Activated T-helper 17 cell treated with anti-CD3 and anti-CD28 coated beads, Interleukin-2, amount 50 U/mL, for 72 hours (primary cell): Measurements from ENCODE around the gene DOK6. TPM values are rescaled to one million over a fixed set of nuclear protein-coding genes. Genes with fewer than 3 reads are reported as not detected.
"Not testable (repeated sequence)": the region's sequence is repeated elsewhere in the genome, so short reads cannot be mapped to it uniquely, and the experiment has no call there.

Source experiments
- ATAC-seq: fragments of 150-1000 bp; cut with Tn5 transposase; replicated peaks from 2 replicates; pipeline ENCODE4 v1.10.0; 2021; ENCODE audit warnings: mild to moderate bottlenecking, moderate library complexity
- H3K27ac Mint-ChIP-seq: one replicate; pipeline ENCODE4 v1.8.0; 2022; ENCODE audit warnings: mixed read lengths
- H3K27me3 Mint-ChIP-seq: one replicate; pipeline ENCODE4 v1.8.0; 2022; ENCODE audit warnings: mixed read lengths
- H3K36me3 Mint-ChIP-seq: one replicate; pipeline ENCODE4 v1.8.0; 2022; ENCODE audit warnings: low read depth, mild to moderate bottlenecking, mixed read lengths
- H3K4me1 Mint-ChIP-seq: one replicate; pipeline ENCODE4 v1.8.0; 2022; ENCODE audit warnings: mixed read lengths
- H3K4me3 Mint-ChIP-seq: one replicate; pipeline ENCODE4 v1.8.0; 2022; ENCODE audit warnings: mild to moderate bottlenecking, mixed read lengths
- H3K9me3 Mint-ChIP-seq: one replicate; pipeline ENCODE4 v1.8.0; 2022; ENCODE audit warnings: mixed read lengths
- total RNA-seq, 2 donors: library from RNA; stranded (reverse); gene quantifications; one replicate each; pipeline ENCODE4 v1.2.3, GENCODE V29; 2022

DOK6 gene
- total RNA-seq, 2 donors from 2014 or later: not detected

DNA sequence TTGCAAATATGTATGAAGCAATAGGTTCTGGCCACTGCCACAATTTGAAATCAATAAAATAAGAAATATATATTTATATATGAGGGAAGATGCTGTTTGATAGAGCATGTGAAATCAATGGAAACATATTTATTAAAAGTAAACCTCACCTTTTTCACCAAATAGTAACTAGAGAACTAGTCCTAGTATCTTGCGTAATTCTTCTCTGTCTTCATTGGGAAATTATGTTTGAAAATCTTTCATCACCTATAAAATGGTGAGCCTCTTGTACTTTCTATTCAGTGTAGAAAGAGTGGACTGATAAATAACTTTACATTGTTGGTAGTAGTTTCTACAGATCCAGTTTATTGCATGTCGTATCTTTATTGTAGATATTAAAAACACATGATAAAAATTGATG is 444.0 kb downstream of the DOK6 start:
- Mint-ChIP-seq H3K4me3 (no peak overlapping the region), H3K4me1 (no peaks in the 10 kb centered on the region), H3K9me3 (no peaks in the 10 kb centered on the region), H3K36me3 (no peaks in the 10 kb centered on the region), H3K27me3 (no peaks in the 10 kb centered on the region), H3K27ac (no peak overlapping the region)
- ATAC-seq: no peak

GRCh38 chr18:69845593-69846506 is 445.2 kb downstream of the DOK6 start:
- H3K9me3 Mint-ChIP-seq: no peaks in the 10 kb centered on the region
- H3K4me1 Mint-ChIP-seq: no peaks in the 10 kb centered on the region
- H3K4me3 Mint-ChIP-seq: no peak overlapping the region
- H3K36me3 Mint-ChIP-seq: no peaks in the 10 kb centered on the region
- no peak overlapping the region for H3K27ac Mint-ChIP-seq
- no peak for ATAC-seq
- no peaks in the 10 kb centered on the region for H3K27me3 Mint-ChIP-seq

DNA sequence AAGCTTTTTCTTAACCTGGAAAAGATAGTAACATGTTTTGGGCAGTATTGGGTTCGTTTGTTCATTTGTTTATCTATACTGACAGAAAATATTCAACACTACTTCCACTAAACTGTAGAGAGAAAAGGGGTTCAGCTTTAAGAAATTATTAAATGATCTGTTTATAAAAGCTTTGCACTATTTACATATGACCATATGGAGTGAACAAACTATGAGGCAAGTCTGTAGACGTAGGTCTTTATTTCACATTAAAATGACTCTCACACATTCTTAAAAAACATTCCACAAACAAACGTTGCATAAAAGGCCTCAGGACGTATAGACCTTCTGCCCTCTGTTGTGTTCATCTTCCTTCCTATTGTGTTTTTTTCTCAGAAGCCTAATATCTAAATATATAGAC is 452.4 kb downstream of the DOK6 start:
- H3K4me1 Mint-ChIP-seq: peaks cover 4% of the 10 kb centered on the region
- no peaks in the 10 kb centered on the region for H3K27me3 Mint-ChIP-seq
- no peaks in the 10 kb centered on the region for H3K9me3 Mint-ChIP-seq
- no peak overlapping the region for H3K4me3 Mint-ChIP-seq
- ATAC-seq: no peak
- H3K27ac Mint-ChIP-seq: no peak overlapping the region
- H3K36me3 Mint-ChIP-seq: peaks cover 26% of the 10 kb centered on the region

DNA sequence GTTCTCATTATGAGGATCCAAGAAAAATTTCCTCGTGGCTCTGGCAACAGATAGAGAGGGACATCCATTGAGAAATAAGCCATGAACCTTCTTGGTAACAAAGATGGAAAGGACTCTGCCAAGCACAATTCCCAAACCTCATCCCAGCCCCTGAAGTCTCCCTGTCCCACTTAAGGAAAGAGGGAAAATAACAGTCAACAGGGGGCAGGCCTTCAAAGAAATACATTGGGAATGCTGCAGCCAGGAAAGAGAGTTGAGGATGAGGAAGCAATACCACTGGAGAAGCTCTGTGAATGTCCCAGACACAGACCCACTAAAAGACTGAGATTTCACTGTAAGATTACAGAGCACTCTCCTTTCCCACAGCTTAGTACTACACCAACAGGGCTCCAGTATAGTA is 453.8 kb downstream of the DOK6 start:
- no peak for ATAC-seq
- no peaks in the 10 kb centered on the region for H3K9me3 Mint-ChIP-seq
- H3K36me3 Mint-ChIP-seq: peaks cover 34% of the 10 kb centered on the region
- H3K4me1 Mint-ChIP-seq: peaks cover 4% of the 10 kb centered on the region
- no peaks in the 10 kb centered on the region for H3K27me3 Mint-ChIP-seq
- H3K4me3 Mint-ChIP-seq: no peak overlapping the region
- peak overlapping the region; percentile 2 for H3K27ac Mint-ChIP-seq

DNA sequence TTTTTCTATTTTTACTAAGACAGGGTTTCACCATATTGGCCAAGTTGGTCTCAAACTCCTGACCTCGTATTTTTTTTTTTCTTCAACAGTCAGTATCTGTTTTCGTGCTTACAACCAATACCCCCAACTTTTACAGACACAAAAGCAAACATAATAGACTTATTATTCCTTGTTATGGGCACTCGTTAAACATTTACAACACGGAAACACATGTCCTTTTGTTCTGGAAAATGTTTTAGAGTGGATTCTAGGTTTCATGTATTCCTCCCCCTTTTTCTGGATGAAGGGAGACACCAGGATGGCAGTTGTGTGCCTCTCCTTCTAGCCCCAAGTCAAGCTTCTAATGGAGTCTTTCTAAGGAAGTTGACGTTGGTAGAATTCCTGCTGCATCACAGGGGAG is 458.2 kb downstream of the DOK6 start:
- Mint-ChIP-seq H3K9me3 (no peaks in the 10 kb centered on the region), H3K27ac (no peak overlapping the region)

DNA sequence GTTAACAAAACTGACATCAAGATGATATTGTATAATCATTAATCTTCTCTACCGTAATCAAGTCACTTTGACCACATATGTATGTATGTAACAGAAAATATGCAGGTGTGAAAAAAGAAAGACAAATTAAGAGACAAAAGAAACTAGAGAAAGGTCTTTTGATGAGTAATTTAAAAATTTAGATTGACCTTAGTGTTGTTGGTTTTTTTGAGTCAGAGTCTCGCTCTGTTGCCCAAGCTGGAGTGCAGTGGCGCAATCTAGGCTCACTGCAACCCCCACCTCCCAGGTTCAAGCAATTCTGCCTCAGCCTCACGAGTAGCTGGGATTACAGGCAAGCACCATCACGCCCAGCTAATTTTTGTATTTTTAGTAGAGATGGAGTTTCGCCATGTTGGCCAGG is 464.1 kb downstream of the DOK6 start:
- Mint-ChIP-seq H3K4me1 (peaks cover 12% of the 10 kb centered on the region), H3K27ac (peak overlapping the region; percentile 56), H3K36me3 (peaks cover 94% of the 10 kb centered on the region)
- ATAC-seq: peak; percentile 37
- H3K4me3 Mint-ChIP-seq, H3K27me3 Mint-ChIP-seq, H3K9me3 Mint-ChIP-seq: not testable (repeated sequence)

More for the DNA sequence above, 458.2 kb downstream of the DOK6 start:
- Mint-ChIP-seq H3K27me3 (no peaks in the 10 kb centered on the region), H3K4me1 (peaks cover 8% of the 10 kb centered on the region), H3K36me3 (peaks cover 67% of the 10 kb centered on the region), H3K4me3 (no peak overlapping the region)
- no peak for ATAC-seq

DNA sequence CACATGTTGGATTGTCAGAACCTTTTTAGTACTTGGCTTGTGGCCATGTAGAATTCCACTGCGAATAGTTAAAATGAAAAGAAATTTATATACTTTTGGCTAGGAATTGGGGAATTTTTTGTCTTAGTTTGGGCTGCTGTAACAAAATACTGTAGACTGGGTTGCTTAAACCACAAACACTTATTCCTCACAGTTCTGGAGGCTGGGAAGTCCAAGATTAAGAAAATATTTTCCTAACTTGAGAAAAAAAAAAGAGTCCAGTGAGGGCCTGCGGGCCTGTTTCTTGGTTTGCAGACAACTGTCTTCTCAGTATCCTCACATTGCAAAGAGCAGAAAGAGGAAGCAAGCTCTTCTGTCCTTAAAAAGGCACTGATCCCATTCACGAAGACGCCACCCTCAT is 465.1 kb downstream of the DOK6 start:
- peaks cover 16% of the 10 kb centered on the region for H3K4me1 Mint-ChIP-seq
- no peak for ATAC-seq
- H3K27me3 Mint-ChIP-seq: no peaks in the 10 kb centered on the region
- peaks cover 95% of the 10 kb centered on the region for H3K36me3 Mint-ChIP-seq
- H3K9me3 Mint-ChIP-seq: no peaks in the 10 kb centered on the region
- no peak overlapping the region for H3K4me3 Mint-ChIP-seq
- H3K27ac Mint-ChIP-seq: no peak overlapping the region

DNA sequence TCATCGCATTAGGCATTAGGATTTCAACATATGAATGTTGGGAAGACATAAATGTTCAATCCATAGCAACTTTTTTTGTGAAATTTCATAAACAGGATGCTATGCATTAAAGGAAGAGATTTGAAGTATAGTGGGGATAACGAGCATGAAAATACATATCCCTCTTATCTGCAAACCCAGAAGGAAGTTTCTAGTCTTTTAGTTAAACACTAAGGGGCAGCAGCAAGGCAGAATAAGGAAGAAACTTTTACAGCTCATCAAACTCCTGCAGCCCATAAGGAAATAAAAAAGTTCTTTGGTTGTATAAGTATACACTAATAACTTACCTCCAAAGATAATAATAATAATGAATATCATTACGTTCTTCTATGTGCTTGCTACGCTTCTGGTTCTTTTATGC is 465.5 kb downstream of the DOK6 start:
- no peaks in the 10 kb centered on the region for H3K9me3 Mint-ChIP-seq
- H3K27ac Mint-ChIP-seq: no peak overlapping the region
- H3K4me1 Mint-ChIP-seq: peaks cover 18% of the 10 kb centered on the region
- ATAC-seq: no peak
- no peak overlapping the region for H3K4me3 Mint-ChIP-seq
- H3K27me3 Mint-ChIP-seq: no peaks in the 10 kb centered on the region
- H3K36me3 Mint-ChIP-seq: peaks cover 98% of the 10 kb centered on the region

DNA sequence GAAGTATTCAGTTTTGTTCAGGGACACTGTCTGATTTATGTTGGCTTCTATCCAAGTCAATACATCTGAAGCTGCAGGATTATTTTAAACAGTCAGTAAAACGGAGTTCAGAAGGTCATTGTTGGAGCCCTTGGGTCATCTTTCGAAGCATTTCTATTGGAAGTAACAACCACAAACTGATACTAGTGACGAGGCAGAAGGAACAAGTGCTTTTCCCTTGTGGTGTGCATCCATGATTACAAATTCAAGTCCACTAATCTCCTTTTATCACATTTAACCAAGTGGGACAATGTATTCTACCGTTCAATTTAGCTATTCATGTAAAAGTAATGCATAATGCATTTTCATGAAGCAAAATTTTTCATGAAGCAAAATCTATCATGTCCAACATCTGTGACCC is 470.0 kb downstream of the DOK6 start:
- no peaks in the 10 kb centered on the region for H3K9me3 Mint-ChIP-seq
- peaks cover 33% of the 10 kb centered on the region for H3K4me1 Mint-ChIP-seq
- peak overlapping the region; percentile 71 for H3K27ac Mint-ChIP-seq
- peaks cover 91% of the 10 kb centered on the region for H3K36me3 Mint-ChIP-seq
- no peaks in the 10 kb centered on the region for H3K27me3 Mint-ChIP-seq
- H3K4me3 Mint-ChIP-seq: no peak overlapping the region
- no peak for ATAC-seq

GRCh38 chr18:69871363-69871762 is 470.7 kb downstream of the DOK6 start:
- no peaks in the 10 kb centered on the region for H3K9me3 Mint-ChIP-seq
- ATAC-seq: no peak
- peak overlapping the region; percentile 71 for H3K27ac Mint-ChIP-seq
- H3K4me3 Mint-ChIP-seq: no peak overlapping the region
- peaks cover 91% of the 10 kb centered on the region for H3K36me3 Mint-ChIP-seq
- peaks cover 35% of the 10 kb centered on the region for H3K4me1 Mint-ChIP-seq
- no peaks in the 10 kb centered on the region for H3K27me3 Mint-ChIP-seq

DNA sequence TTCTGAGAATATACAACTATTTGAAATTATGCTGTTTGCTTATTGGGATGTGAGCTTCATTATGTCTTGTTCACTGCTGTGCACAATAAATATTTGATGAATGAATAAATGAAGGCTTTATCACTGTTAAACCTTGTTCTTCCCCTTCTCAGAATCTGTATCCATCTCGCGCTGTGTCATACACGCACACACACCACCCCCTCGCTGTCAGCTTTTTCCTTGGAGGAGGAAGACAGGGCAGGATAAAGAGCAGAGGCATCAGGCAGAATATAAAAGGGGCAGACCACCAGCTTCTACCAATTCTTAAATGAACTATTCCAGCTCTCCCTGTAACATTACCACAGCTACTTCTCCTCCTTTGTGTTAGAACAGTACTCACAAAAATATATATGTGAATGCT is 472.0 kb downstream of the DOK6 start:
- H3K9me3 Mint-ChIP-seq: no peaks in the 10 kb centered on the region
- H3K4me1 Mint-ChIP-seq: peaks cover 30% of the 10 kb centered on the region
- no peak for ATAC-seq
- H3K36me3 Mint-ChIP-seq: peaks cover 91% of the 10 kb centered on the region
- peak overlapping the region; percentile 73 for H3K27ac Mint-ChIP-seq
- no peaks in the 10 kb centered on the region for H3K27me3 Mint-ChIP-seq
- H3K4me3 Mint-ChIP-seq: no peak overlapping the region

- Mint-ChIP-seq H3K9me3 (no peaks in the 10 kb centered on the region), H3K27ac (peak overlapping the region; percentile 42), H3K27me3 (no peaks in the 10 kb centered on the region), H3K4me3 (no peak overlapping the region), H3K36me3 (peaks cover 91% of the 10 kb centered on the region), H3K4me1 (peaks cover 30% of the 10 kb centered on the region)
- ATAC-seq: no peak
Observed at GRCh38 chr18:69874058-69874457, 473.4 kb downstream of the DOK6 start.

DNA sequence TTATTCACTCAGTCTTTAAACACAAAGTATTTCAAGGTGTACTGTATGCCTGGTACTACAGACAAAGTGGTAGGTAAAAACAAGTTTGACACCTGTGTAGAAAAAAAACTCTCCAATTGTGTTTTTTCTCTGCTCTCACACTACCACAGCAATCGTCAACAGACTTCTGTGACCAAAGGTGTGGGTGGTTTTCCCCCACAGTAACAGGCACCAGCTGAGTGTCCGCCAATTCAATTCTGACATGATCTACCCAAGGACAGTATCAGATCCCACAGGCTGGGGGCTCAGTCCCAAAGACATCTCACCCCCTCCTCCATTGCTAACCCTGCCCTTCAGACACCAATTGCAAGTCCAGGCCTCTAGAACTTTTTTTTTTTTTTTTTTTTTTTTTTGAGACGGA is 475.8 kb downstream of the DOK6 start:
- H3K9me3 Mint-ChIP-seq: no peaks in the 10 kb centered on the region
- no peak overlapping the region for H3K4me3 Mint-ChIP-seq
- no peaks in the 10 kb centered on the region for H3K27me3 Mint-ChIP-seq
- no peak for ATAC-seq
- peak overlapping the region; percentile 17 for H3K27ac Mint-ChIP-seq
- H3K36me3 Mint-ChIP-seq: peaks cover 93% of the 10 kb centered on the region
- H3K4me1 Mint-ChIP-seq: peaks cover 27% of the 10 kb centered on the region

GRCh38 chr18:69878213-69878933 is 477.7 kb downstream of the DOK6 start:
- Mint-ChIP-seq H3K27me3 (no peaks in the 10 kb centered on the region), H3K36me3 (peaks cover 88% of the 10 kb centered on the region), H3K4me1 (peaks cover 28% of the 10 kb centered on the region), H3K27ac (peak overlapping the region; percentile 36), H3K4me3 (no peak overlapping the region), H3K9me3 (no peaks in the 10 kb centered on the region)
- no peak for ATAC-seq

GRCh38 chr18:69879051-69879450 is 478.4 kb downstream of the DOK6 start:
- ATAC-seq, H3K9me3 Mint-ChIP-seq, H3K27me3 Mint-ChIP-seq, H3K4me3 Mint-ChIP-seq: not testable (repeated sequence)
- H3K27ac Mint-ChIP-seq: peak overlapping the region; percentile 70
- peaks cover 29% of the 10 kb centered on the region for H3K4me1 Mint-ChIP-seq
- H3K36me3 Mint-ChIP-seq: peaks cover 91% of the 10 kb centered on the region
